Measurements from ENCODE around the gene ABHD17A. TPM values are rescaled to one million over a fixed set of nuclear protein-coding genes. Genes with fewer than 3 reads are reported as not detected.

The ABHD17A gene
- total RNA-seq, 1 experiment from 2014 or later, result 68.2 TPM

DNA sequence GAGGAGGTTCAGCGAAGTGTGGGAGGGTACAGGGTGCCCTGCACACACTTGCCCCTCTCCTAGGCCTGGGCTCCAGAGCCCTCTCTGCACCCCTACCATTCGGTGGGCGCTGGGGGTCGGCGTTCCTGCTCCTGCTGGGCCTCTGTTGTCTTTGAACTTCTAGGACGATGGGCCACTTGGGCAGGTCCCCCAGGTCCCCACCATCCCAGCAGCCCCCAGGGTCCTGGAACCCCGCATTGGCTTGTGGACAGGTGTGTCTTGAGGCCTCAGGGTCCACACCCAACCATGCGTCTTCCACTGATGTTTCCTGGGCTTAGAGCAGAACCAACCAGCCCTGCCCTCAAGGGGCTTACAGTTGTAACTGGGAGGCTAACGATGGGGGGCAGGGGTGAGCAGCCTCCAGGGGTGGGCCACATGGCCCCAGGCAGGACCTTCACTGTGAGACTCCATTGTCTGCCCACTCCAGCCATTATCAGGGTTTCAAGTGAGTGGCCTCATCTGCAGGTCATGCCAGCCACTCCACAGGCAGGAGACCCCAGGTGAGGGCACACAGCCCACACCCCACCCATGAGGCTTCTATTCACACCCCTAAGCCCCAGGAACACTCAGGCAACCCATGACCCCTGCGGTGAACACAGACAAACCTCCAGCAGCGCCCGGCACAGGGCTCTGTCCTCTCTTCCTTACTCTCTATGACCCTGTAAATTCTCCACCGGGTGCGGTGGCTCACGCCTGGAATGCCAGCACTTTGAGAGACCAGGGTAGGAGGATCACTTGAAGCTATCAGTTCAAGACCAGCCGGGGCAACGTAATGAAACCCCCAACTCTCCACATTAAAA lies 19.9 kb downstream of the ABHD17A start:
- intact Hi-C loops (cut with micrococcal nuclease), result no loop called here
- peak overlapping the region; percentile 66 to 70 for H3K4me3 ChIP-seq (replicated peaks in 1 of 2; ENCODE audit: low read depth in 1 of 2, low read length in 2 of 2)
- peaks cover 22 to 43% of the 10 kb centered on the region in 2 experiments for H3K4me1 ChIP-seq (ENCODE audit: control insufficient read depth in 1 of 2, insufficient read depth in 2 of 2, low read length in 2 of 2)
- H3K9me3 ChIP-seq (ENCODE audit: control insufficient read depth in 1 of 2, insufficient read depth in 1 of 2, low read depth in 1 of 2, low read length in 2 of 2), result no peaks in the 10 kb centered on the region
- ChIA-PET CTCF (interaction anchor here (1.0 to 1.6 kb wide), 5 partner anchors 10 to 40 kb away, joined by 3 to 12 read pairs (median 5); partner anchors contain the start of genes ABHD17A, ADAT3 and SCAMP4), RAD21 (ENCODE audit: low non-redundant PET in 1 of 2, low total read pairs in 2 of 2, uncharacterized antibody in 2 of 2, unreplicated experiment in 2 of 2) (no interaction called here), POLR2A (interaction anchor here (0.9 to 2.0 kb wide), 4 partner anchors 10 to 402 kb away, joined by 3 to 10 read pairs (median 5); partner anchors contain the start of genes ADAT3 and SCAMP4)
- DNase-seq (ENCODE audit: low read depth, low spot score) (no peak), ATAC-seq (no peak)
- BruUV-seq (replicated peaks), result no TSS peak
- H3K36me3 ChIP-seq (ENCODE audit: control insufficient read depth in 1 of 2, insufficient read depth in 2 of 2, low read length in 2 of 2), result peaks cover 0 to 4% of the 10 kb centered on the region in 2 experiments; a peak in 1 of 4 replicates
- peak overlapping the region; percentile 98 for H3K9ac ChIP-seq (ENCODE audit: low read length)
- H3K79me2 ChIP-seq (ENCODE audit: insufficient read depth, low read length), result peaks cover 23% of the 10 kb centered on the region
- H3K9me2 ChIP-seq (ENCODE audit: insufficient read depth), result no peaks in the 10 kb centered on the region
- peak overlapping the region; percentile 97 for H3K4me2 ChIP-seq (ENCODE audit: low read length)
- peak overlapping the region; percentile 99 for H3K27ac ChIP-seq (ENCODE audit: low read depth, low read length)
- no peaks in the 10 kb centered on the region for H3K27me3 ChIP-seq (ENCODE audit: insufficient read depth, low read length)
- no peak overlapping the region for H2AFZ ChIP-seq (ENCODE audit: low read depth, low read length, poor library complexity, severe bottlenecking)
- no peaks in the 10 kb centered on the region; the same call in 1 of the 2 replicates for H4K20me1 ChIP-seq (ENCODE audit: insufficient read depth)
- TF ChIP-seq ELF1 (IDR thresholded peaks at IDR 0.05; ENCODE audit: borderline replicate concordance, low read depth) (no peak), SRF (IDR thresholded peaks at IDR 0.05; ENCODE audit: low read depth) (no peak)

- Histone ChIP-seq H3K27ac (ENCODE audit: low read depth, low read length) (peak overlapping the region; percentile 99), H3K9me2 (ENCODE audit: insufficient read depth) (no peaks in the 10 kb centered on the region), H3K9ac (ENCODE audit: low read length) (peak overlapping the region; percentile 98), H3K9me3 (ENCODE audit: control insufficient read depth in 1 of 2, insufficient read depth in 1 of 2, low read depth in 1 of 2, low read length in 2 of 2) (no peaks in the 10 kb centered on the region), H2AFZ (ENCODE audit: low read depth, low read length, poor library complexity, severe bottlenecking) (no peak overlapping the region), H3K79me2 (ENCODE audit: insufficient read depth, low read length) (peaks cover 30% of the 10 kb centered on the region), H3K36me3 (ENCODE audit: control insufficient read depth in 1 of 2, insufficient read depth in 2 of 2, low read length in 2 of 2) (0 out of 4 replicates have a peak, but pooled peaks cover 0 to 4% of the 10 kb centered on the region in 2 experiments), H4K20me1 (ENCODE audit: insufficient read depth) (no peaks in the 10 kb centered on the region; the same call in 1 of the 2 replicates), H3K4me1 (ENCODE audit: control insufficient read depth in 1 of 2, insufficient read depth in 2 of 2, low read length in 2 of 2) (peaks cover 29 to 50% of the 10 kb centered on the region in 2 experiments), H3K27me3 (ENCODE audit: insufficient read depth, low read length) (no peaks in the 10 kb centered on the region), H3K4me3 (replicated peaks in 1 of 2; ENCODE audit: low read depth in 1 of 2, low read length in 2 of 2) (peak overlapping the region; percentile 66 to 70), H3K4me2 (ENCODE audit: low read length) (peak overlapping the region; percentile 97)
- DNase-seq (ENCODE audit: low read depth, low spot score), result no peak
- ChIA-PET RAD21 (ENCODE audit: low non-redundant PET in 1 of 2, low total read pairs in 2 of 2, uncharacterized antibody in 2 of 2, unreplicated experiment in 2 of 2) (interaction anchor here in 1 of 2 experiments (0.6 kb wide), 1 partner anchor 10 kb away, joined by 5 read pairs; no protein-coding TSS in a partner anchor), CTCF (interaction anchor here (0.7 to 1.6 kb wide), 7 partner anchors 10 to 96 kb away, joined by 3 to 12 read pairs (median 4); partner anchors contain the start of genes ABHD17A, ADAT3 and SCAMP4), POLR2A (interaction anchor here (0.6 to 1.4 kb wide), 5 partner anchors 10 to 403 kb away, joined by 3 to 10 read pairs (median 4); partner anchors contain the start of genes ADAT3 and SCAMP4)
- peak; percentile 57 for ATAC-seq
- BruUV-seq (replicated peaks), result TSS peak; percentile 74
- 0 out of 2 replicates have a peak, but pooled peaks have one; percentile 50 for TF ChIP-seq ZFX (IDR thresholded peaks at IDR 0.05)
- peak; percentile 14 for TF ChIP-seq TCF7L2 (IDR thresholded peaks at IDR 0.05; ENCODE audit: borderline replicate concordance, extremely low read depth, insufficient read depth, insufficient read length)
- TF ChIP-seq RAD21 (IDR thresholded peaks at IDR 0.05; ENCODE audit: low read depth), result no peak
- TF ChIP-seq CTCF (IDR thresholded peaks at IDR 0.05 in 2 of 3, conservative IDR thresholded peaks at IDR 0.05 in 1 of 3; ENCODE audit: borderline replicate concordance in 1 of 3, insufficient read depth in 1 of 3, low read depth in 2 of 3, low read length in 2 of 3), result peak in 2 of 3 experiments; percentile 57 to 70; a peak in 4 of 6 replicates
- TF ChIP-seq POLR2AphosphoS5 (IDR thresholded peaks at IDR 0.05; ENCODE audit: low read depth, low read length), result peak; percentile 34
- no peak for TF ChIP-seq ZNF274 (IDR thresholded peaks at IDR 0.05; ENCODE audit: low read depth, low read length)
- TF ChIP-seq YY1 (IDR thresholded peaks at IDR 0.05; ENCODE audit: extremely low read depth, insufficient replicate concordance, low read depth, low read length), result no peak
- intact Hi-C loops (cut with micrococcal nuclease), result no loop called here
Measured at GRCh38 chr19:1864480-1865171, 20.7 kb downstream of the ABHD17A start.
